CD14-positive monocyte (primary cell): ENCODE results near the gene RAB18. TPM values are rescaled to one million over a fixed set of nuclear protein-coding genes. Genes with fewer than 3 reads are reported as not detected.

Experiments
- DNase-seq, 3 donors: peaks; one replicate each; pipeline ENCODE4 v3.0.0-alpha.2; 2011 to 2022
- H2AFZ ChIP-seq: 2 replicates; pipeline ENCODE4 v1.6.0; 2012; ENCODE audit warnings: mild to moderate bottlenecking, low read depth, low read length, inconsistent platforms; ENCODE audit not compliant: insufficient read depth, poor library complexity, severe bottlenecking
- H3K27ac ChIP-seq, 2 donors: 1 replicate in 1 of 2; 2 replicates in 1 of 2; pipeline ENCODE4 v1.5.1; 2012 to 2013; ENCODE audit warnings: low read length in 2 of 2, control low read depth in 1 of 2, inconsistent platforms in 1 of 2, low read depth in 1 of 2, mild to moderate bottlenecking in 1 of 2
- H3K27me3 ChIP-seq, 2 donors: one replicate each; pipeline versions ENCODE4 v1.6.0 to v1.6.1; 2011 to 2013; ENCODE audit warnings: low read length in 2 of 2; ENCODE audit not compliant: control insufficient read depth in 2 of 2, insufficient read depth in 2 of 2
- H3K36me3 ChIP-seq, 2 donors: replicated peaks in 1 of 2; 1 replicate in 1 of 2; 2 replicates in 1 of 2; pipeline versions ENCODE4 v1.5.1 to v1.6.1; 2012 to 2013; ENCODE audit warnings: low read length in 2 of 2, control low read depth in 1 of 2, inconsistent platforms in 1 of 2, mild to moderate bottlenecking in 1 of 2; ENCODE audit not compliant: insufficient read depth in 2 of 2, control insufficient read depth in 1 of 2
- H3K4me1 ChIP-seq, 2 donors: 1 replicate in 1 of 2; 2 replicates in 1 of 2; pipeline versions ENCODE4 v1.5.1 to v1.6.1; 2012 to 2013; ENCODE audit warnings: low read length in 2 of 2, control low read depth in 1 of 2, inconsistent platforms in 1 of 2, mild to moderate bottlenecking in 1 of 2, moderate library complexity in 1 of 2; ENCODE audit not compliant: insufficient read depth in 2 of 2, control insufficient read depth in 1 of 2
- H3K4me2 ChIP-seq: replicated peaks from 2 replicates; pipeline ENCODE3; 2012; ENCODE audit warnings: low read length, moderate library complexity, mild to moderate bottlenecking; ENCODE audit not compliant: poor library complexity, severe bottlenecking; ENCODE audit errors: extremely low read depth
- H3K4me3 ChIP-seq, 3 experiments: fragments of 200-600 bp in 1 of 3; sonication (generic) in 1 of 3; replicated peaks in 1 of 3; 1 replicate in 2 of 3; 2 replicates in 1 of 3; pipeline ENCODE4 v1.5.1; 2011 to 2013; ENCODE audit warnings: low read length in 3 of 3, mild to moderate bottlenecking in 3 of 3, control low read depth in 2 of 3, low read depth in 2 of 3, inconsistent platforms in 1 of 3, moderate library complexity in 1 of 3
- H3K79me2 ChIP-seq: 2 replicates; pipeline ENCODE4 v1.6.0; 2012; ENCODE audit warnings: mild to moderate bottlenecking, control low read depth, inconsistent platforms, low read length, moderate library complexity; ENCODE audit not compliant: insufficient read depth
- H3K9ac ChIP-seq: 2 replicates; pipeline ENCODE4 v1.6.0; 2017; ENCODE audit warnings: low read length, mild to moderate bottlenecking; ENCODE audit not compliant: insufficient read depth, poor library complexity, severe bottlenecking
- H3K9me3 ChIP-seq, 2 donors: replicated peaks in 1 of 2; 1 replicate in 1 of 2; 2 replicates in 1 of 2; pipeline versions ENCODE4 v1.5.1 to v1.6.1; 2012 to 2013; ENCODE audit warnings: low read length in 2 of 2, control low read depth in 1 of 2; ENCODE audit not compliant: control insufficient read depth in 1 of 2, insufficient read depth in 1 of 2
- H4K20me1 ChIP-seq: 2 replicates; pipeline ENCODE4 v1.6.0; 2012; ENCODE audit warnings: mild to moderate bottlenecking, low read length, control low read depth, moderate library complexity; ENCODE audit not compliant: insufficient read depth
- H3K27ac Mint-ChIP-seq, 7 donors: one replicate each; pipeline ENCODE4 v1.8.0; 2020; ENCODE audit warnings: mild to moderate bottlenecking in 7 of 7, mixed read lengths in 7 of 7, moderate library complexity in 6 of 7, inconsistent platforms in 2 of 7
- H3K27me3 Mint-ChIP-seq, 3 donors: one replicate each; pipeline ENCODE4 v1.8.0; 2021 to 2022; ENCODE audit warnings: low read depth in 3 of 3, mild to moderate bottlenecking in 3 of 3, mixed read lengths in 3 of 3, moderate library complexity in 3 of 3, inconsistent platforms in 1 of 3
- H3K36me3 Mint-ChIP-seq, 2 donors: one replicate each; pipeline ENCODE4 v1.8.0; 2020; ENCODE audit warnings: mixed read lengths in 2 of 2, inconsistent platforms in 1 of 2, mild to moderate bottlenecking in 1 of 2
- H3K4me1 Mint-ChIP-seq: one replicate; pipeline ENCODE4 v1.8.0; 2020; ENCODE audit warnings: mild to moderate bottlenecking, mixed read lengths
- H3K4me3 Mint-ChIP-seq, 2 donors: one replicate each; pipeline ENCODE4 v1.8.0; 2020; ENCODE audit warnings: mild to moderate bottlenecking in 2 of 2, mixed read lengths in 2 of 2, moderate library complexity in 1 of 2
- H3K9me3 Mint-ChIP-seq, 7 donors: one replicate each; pipeline ENCODE4 v1.8.0; 2020 to 2022; ENCODE audit warnings: mixed read lengths in 7 of 7, mild to moderate bottlenecking in 6 of 7, moderate library complexity in 6 of 7, inconsistent platforms in 2 of 7
- WGBS: methylation state at CpG from one replicate; pipeline ENCODE4 v1.1.5; 2013; ENCODE audit warnings: missing lambda C conversion rate; ENCODE audit not compliant: insufficient coverage; 5-methylcytosine and 5-hydroxymethylcytosine counted together
- intact Hi-C, 2 donors: fragments of 100-400 bp; cut with micrococcal nuclease; formaldehyde crosslinking; loops; one replicate each; pipeline versions ENCODE4 v1.15.0 to v1.15.1; 2023
- polyA plus RNA-seq, 3 donors: library from polyadenylated mRNA; depleted of rRNA in 1 of 3; unstranded in 2 of 3; stranded (reverse) in 1 of 3; fragments of 300-500 nt in 2 of 3; fragments of >200 nt in 1 of 3; fragmentation: Illumina TruSeq in 2 of 3; gene quantifications; 1 replicate in 2 of 3; 2 replicates in 1 of 3; pipeline ENCODE4 v1.2.3, GENCODE V29; 2012 to 2021
- TF ChIP-seq, protein P1 (sequence below): fragments of 200-600 bp; IDR thresholded peaks from one replicate; pipeline ENCODE4 v1.8.0; 2022; ENCODE audit warnings: antibody characterized with exemption, mild to moderate bottlenecking

RAB18 gene
- polyA plus RNA-seq, 3 donors = 22.1 to 133 (median 117) TPM

DNA sequence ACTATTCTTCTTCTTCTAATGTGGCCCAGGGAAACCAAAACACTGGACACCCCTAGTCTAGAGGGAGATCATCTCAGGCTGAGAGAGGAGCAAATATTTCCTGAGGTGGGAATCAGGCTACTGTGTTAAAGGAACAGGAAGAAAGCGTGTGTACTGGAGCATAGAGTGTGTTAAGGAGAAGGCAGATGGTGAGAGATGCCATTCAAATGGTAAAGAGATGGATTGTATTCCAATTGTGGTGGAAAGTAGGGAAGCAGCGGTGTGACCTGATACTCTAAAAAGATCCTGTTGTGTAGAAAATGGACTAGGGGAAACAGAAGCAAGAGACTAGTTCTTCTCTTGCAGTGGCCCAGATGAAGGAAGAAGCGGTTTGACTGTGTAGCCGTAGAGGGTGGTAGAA lies 31.2 kb downstream of the RAB18 start:
- H3K27me3 Mint-ChIP-seq = no peaks in the 10 kb centered on the region
- no peaks in the 10 kb centered on the region for H3K9me3 Mint-ChIP-seq
- Histone ChIP-seq H3K9ac (no peak overlapping the region), H3K27me3 (no peaks in the 10 kb centered on the region), H3K79me2 (peaks cover 28% of the 10 kb centered on the region), H2AFZ (no peak overlapping the region), H3K4me3 (no peak overlapping the region), H3K9me3 (no peaks in the 10 kb centered on the region), H3K36me3 (peaks cover 61 to 80% of the 10 kb centered on the region in 2 donors), H3K27ac (peak overlapping the region in 1 of 2 donors; percentile 44), H3K4me1 (peaks cover 0 to 4% of the 10 kb centered on the region in 2 donors), H3K4me2 (no peak overlapping the region), H4K20me1 (peaks cover 22% of the 10 kb centered on the region)
- H3K4me1 Mint-ChIP-seq = peaks cover 12% of the 10 kb centered on the region
- DNase-seq = no peak
- H3K36me3 Mint-ChIP-seq = peaks cover 35 to 36% of the 10 kb centered on the region in 2 donors
- TF ChIP-seq, protein P1, sequence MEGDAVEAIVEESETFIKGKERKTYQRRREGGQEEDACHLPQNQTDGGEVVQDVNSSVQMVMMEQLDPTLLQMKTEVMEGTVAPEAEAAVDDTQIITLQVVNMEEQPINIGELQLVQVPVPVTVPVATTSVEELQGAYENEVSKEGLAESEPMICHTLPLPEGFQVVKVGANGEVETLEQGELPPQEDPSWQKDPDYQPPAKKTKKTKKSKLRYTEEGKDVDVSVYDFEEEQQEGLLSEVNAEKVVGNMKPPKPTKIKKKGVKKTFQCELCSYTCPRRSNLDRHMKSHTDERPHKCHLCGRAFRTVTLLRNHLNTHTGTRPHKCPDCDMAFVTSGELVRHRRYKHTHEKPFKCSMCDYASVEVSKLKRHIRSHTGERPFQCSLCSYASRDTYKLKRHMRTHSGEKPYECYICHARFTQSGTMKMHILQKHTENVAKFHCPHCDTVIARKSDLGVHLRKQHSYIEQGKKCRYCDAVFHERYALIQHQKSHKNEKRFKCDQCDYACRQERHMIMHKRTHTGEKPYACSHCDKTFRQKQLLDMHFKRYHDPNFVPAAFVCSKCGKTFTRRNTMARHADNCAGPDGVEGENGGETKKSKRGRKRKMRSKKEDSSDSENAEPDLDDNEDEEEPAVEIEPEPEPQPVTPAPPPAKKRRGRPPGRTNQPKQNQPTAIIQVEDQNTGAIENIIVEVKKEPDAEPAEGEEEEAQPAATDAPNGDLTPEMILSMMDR = no peak
- 99% methylated on average over 4 of the region's 4 CpGs for WGBS
- H3K27ac Mint-ChIP-seq = no peak overlapping the region
- no peak overlapping the region for H3K4me3 Mint-ChIP-seq
- intact Hi-C loops = no loop called here

DNA sequence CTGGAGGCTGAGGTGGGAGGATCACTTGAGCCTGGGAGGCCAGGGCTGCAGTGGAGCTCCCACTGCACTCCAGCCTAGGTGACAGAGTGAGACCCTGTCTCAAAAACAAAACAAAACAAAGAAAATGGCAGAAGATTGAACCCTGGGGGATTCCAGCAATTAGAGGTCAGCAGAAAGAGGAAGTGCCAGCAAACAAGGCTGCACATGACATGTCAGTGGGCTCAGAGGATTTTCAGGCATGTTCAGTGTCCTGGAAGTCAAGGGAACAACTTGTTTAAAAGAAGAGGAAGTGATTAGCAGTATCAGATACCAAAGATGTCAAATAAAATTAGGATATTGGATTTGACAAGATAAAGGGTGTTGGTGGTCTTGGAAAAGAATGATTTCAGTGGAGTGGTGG lies 32.3 kb downstream of the RAB18 start:
- no peaks in the 10 kb centered on the region for H3K9me3 ChIP-seq
- H3K79me2 ChIP-seq = peaks cover 16% of the 10 kb centered on the region
- H3K36me3 Mint-ChIP-seq = peaks cover 39 to 40% of the 10 kb centered on the region in 2 donors
- peaks cover 17% of the 10 kb centered on the region for H4K20me1 ChIP-seq
- peaks cover 6% of the 10 kb centered on the region for H3K4me1 Mint-ChIP-seq
- no peak overlapping the region for H3K4me2 ChIP-seq
- H3K4me3 ChIP-seq = no peak overlapping the region
- TF ChIP-seq, protein P1 = no peak
- H3K27me3 ChIP-seq = no peaks in the 10 kb centered on the region
- no peaks in the 10 kb centered on the region for H3K27me3 Mint-ChIP-seq
- H3K27ac Mint-ChIP-seq = no peak overlapping the region
- peaks cover 0 to 4% of the 10 kb centered on the region in 2 donors for H3K4me1 ChIP-seq
- DNase-seq = peak in 2 of 3 donors; percentile 12 to 51
- intact Hi-C loops = no loop called here
- H3K9me3 Mint-ChIP-seq = no peaks in the 10 kb centered on the region
- H3K36me3 ChIP-seq = peaks cover 63 to 90% of the 10 kb centered on the region in 2 donors
- peak overlapping the region in 1 of 2 donors; percentile 43 for H3K27ac ChIP-seq
- H2AFZ ChIP-seq = no peak overlapping the region
- no peak overlapping the region for H3K9ac ChIP-seq
- H3K4me3 Mint-ChIP-seq = no peak overlapping the region
